NCI-H69 (cell line): Measurements from ENCODE around the gene SPTLC3.

Experiments used
- DNase-seq: peaks from one replicate; lab custom pipeline; 2025; lab: John Stamatoyannopoulos, UW

SPTLC3 gene

GRCh38 chr20:13031751-13032150 is 23.0 kb downstream of the SPTLC3 start:
- no peak for DNase-seq

- no peak for DNase-seq
These were observed 25.3 kb downstream of the SPTLC3 start for GRCh38 chr20:13034115-13034514.

DNA sequence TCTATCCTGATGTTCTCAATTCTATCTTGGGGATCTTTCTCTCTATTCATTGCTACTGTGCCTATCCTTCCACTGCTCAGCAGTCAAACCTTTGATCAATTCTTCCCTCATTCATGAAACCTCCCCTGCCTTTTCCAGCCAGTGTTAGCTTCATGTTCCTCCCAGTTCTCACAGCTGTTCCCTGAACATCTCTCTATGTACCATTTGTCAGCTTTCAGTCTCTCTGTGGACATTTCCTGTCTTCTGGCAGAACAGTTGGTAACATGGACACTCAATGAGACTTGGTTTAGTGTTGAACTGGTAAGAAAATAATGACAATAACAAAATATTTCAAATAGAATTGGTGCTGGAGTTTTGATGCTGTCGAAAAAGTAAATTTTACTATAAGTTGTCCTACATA is 26.2 kb downstream of the SPTLC3 start:
- no peak for DNase-seq

GRCh38 chr20:13035399-13036152 is 26.8 kb downstream of the SPTLC3 start:
- DNase-seq = no peak

DNA sequence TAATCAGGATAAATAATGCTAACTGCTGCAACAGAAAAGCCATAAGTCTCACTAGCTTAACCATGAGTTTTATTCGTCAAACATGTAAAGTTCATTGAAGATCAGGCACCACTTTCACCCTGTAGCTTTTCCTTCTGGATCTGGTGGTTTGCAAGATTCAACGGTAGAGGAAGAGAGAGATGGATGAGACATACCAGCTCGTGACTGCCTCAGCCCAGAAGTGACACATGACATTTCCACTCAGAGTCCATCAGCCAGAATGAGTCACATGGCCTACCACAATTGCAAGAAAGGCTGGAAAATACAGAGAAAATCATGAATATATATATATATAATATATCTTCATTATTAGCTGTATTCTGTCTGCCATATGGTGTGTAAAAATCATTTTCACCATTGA is 29.0 kb downstream of the SPTLC3 start:
- DNase-seq = no peak

GRCh38 chr20:13041574-13042457 is 33.0 kb downstream of the SPTLC3 start:
- DNase-seq = no peak

GRCh38 chr20:13042458-13042794 is 33.7 kb downstream of the SPTLC3 start:
- DNase-seq = no peak

- DNase-seq = no peak
These were observed 37.6 kb downstream of the SPTLC3 start for GRCh38 chr20:13046409-13046808.

- no peak for DNase-seq
These were observed 45.2 kb downstream of the SPTLC3 start for GRCh38 chr20:13054011-13054410.

- no peak for DNase-seq
These were observed 50.1 kb downstream of the SPTLC3 start for GRCh38 chr20:13058666-13059389.

DNA sequence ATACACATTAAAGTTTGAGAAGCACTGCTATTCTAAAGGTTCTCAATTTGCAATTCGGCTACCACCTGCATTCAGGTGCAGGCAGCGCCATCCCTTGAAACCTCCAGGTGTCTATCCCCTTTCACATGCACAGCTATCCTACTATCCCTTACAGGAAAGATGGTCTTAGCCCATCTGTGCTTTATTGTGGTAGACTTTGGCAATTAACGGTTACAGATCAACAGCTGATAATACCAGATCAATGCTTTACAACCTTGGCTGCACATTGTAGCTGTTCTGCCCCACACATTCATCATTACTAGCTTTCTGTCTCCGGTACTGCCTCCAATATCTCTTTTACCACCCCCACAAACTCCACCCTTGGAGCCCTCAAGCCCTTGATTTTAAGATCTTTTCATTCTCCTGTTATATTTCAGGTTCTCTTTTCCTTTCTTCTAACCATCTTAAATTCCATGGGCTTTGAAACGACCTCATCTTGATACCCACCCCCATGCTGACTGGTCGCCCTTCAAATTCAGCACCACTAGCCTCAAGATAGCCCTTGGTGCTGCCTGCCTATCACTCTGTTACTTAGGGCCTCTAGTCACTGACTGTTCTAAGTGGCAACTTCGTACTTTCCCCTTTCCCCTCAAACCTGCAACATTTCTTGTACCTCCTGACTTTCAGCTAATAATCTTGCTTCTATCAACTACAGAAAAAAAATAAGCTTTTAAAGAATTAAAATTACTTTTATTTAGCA is 50.8 kb downstream of the SPTLC3 start:
- no peak for DNase-seq

- no peak for DNase-seq
These were observed 51.6 kb downstream of the SPTLC3 start for GRCh38 chr20:13060327-13060726.

DNA sequence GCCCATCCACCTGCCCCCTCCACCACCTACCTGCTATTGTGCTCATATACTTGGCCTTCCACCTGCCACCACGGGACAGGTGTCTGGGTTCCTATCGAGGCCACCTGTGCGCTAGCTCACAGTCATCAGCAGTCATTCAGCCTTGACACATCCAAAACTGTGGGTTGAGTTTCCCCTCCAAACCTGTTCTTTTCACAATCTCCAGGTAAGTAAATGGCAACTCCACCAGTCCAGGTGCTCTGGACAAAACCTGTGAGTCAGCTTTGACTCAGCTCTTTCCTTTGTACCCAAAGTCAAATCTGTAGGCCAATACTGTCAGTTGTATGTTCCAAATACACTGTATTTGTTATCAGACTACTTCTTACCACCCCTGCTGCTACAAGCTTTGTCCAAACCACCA is 52.6 kb downstream of the SPTLC3 start:
- peak; percentile 27 for DNase-seq

GRCh38 chr20:13062789-13063188 is 54.0 kb downstream of the SPTLC3 start:
- no peak for DNase-seq

DNA sequence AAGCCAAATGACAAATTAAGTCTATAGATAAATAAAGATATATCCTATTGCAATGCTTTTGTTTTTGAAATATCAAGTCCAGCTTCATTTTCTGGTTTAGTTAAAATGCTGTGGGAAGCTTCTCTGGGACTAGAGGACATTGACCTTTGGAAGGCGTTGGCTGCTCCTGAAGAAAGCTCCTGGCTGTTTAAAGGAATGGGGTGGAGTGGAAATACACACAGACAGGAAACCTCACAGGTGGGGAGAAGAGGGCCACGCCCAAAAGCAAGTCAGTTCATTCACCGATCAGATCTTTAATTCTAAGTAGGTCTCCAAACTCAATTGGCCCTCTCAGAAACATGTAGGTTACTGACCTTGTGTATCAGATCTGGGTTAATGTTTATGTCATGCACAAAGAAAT is 59.6 kb downstream of the SPTLC3 start:
- no peak for DNase-seq

- DNase-seq = peak; percentile 38
These were observed 73.1 kb downstream of the SPTLC3 start for GRCh38 chr20:13081877-13082276.

GRCh38 chr20:13082378-13082777 is 73.6 kb downstream of the SPTLC3 start:
- DNase-seq = peak; percentile 68

- DNase-seq = peak; percentile 54
These were observed 76.5 kb downstream of the SPTLC3 start for GRCh38 chr20:13085275-13085674.

- no peak for DNase-seq
These were observed 81.2 kb downstream of the SPTLC3 start for GRCh38 chr20:13089950-13090469.

GRCh38 chr20:13092111-13092510 is 83.3 kb downstream of the SPTLC3 start:
- DNase-seq = peak; percentile 47

DNA sequence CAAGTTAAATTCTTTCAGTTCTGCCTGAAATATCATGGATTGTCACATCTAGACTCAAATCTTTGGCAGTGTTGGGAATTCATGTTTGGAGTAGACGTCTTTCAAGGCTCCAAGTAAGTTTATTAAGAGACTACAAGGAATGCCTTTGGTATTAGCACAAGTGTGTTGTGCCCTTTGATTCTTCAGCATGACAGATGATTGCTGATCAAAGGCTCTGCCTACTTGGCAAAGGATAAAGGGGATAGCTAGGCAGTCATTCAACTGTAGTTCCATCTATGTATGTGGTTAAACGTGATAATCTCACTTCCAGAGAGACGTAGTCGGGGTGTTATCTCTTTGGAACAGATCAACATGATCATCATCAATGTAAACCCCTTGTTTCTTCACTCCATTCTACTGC is 86.2 kb downstream of the SPTLC3 start:
- no peak for DNase-seq
